ENCODE results near the gene COX17. TPM values are rescaled to one million over a fixed set of nuclear protein-coding genes. Genes with fewer than 3 reads are reported as not detected.

The COX17 gene
- total and polyA plus RNA-seq, 9 donors: 12.4 to 42.2 (median 26.3) TPM

DNA sequence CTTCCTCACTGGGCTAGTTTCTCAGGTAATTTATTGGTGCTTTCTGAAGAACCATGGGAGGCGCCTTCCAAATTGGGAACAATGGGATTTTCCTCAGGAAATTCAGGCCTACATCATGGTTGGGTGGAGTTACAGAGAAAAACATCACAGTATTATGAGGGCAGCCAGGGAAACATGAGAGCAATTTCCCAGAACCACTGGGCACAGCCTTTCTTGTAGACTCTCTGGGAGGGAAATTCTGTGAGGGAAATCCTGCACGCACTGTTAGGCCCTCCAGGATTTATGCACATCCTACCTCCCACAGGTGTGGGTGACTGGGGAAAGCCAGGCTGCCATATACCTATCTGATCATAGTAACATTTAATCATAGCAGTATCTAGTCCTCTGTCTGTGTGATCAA lies 30.0 kb downstream of the COX17 start:
- DNase-seq: no peak
- Histone ChIP-seq H3K36me3 (no peaks in the 10 kb centered on the region), H3K9me3 (no peaks in the 10 kb centered on the region), H3K27me3 (no peaks in the 10 kb centered on the region), H3K27ac (no peak overlapping the region), H3K4me1 (ENCODE audit: insufficient read depth) (peaks cover 9% of the 10 kb centered on the region), H3K4me3 (no peak overlapping the region)
- 65 to 81% (median 66%) methylated on average over 2 of the region's 2 CpGs for WGBS, 3 donors
- intact Hi-C loops (cut with DNase I): no loop called here
- TF ChIP-seq, protein P1, sequence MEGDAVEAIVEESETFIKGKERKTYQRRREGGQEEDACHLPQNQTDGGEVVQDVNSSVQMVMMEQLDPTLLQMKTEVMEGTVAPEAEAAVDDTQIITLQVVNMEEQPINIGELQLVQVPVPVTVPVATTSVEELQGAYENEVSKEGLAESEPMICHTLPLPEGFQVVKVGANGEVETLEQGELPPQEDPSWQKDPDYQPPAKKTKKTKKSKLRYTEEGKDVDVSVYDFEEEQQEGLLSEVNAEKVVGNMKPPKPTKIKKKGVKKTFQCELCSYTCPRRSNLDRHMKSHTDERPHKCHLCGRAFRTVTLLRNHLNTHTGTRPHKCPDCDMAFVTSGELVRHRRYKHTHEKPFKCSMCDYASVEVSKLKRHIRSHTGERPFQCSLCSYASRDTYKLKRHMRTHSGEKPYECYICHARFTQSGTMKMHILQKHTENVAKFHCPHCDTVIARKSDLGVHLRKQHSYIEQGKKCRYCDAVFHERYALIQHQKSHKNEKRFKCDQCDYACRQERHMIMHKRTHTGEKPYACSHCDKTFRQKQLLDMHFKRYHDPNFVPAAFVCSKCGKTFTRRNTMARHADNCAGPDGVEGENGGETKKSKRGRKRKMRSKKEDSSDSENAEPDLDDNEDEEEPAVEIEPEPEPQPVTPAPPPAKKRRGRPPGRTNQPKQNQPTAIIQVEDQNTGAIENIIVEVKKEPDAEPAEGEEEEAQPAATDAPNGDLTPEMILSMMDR (IDR thresholded peaks at IDR 0.05): no peak
- TF ChIP-seq EP300 (IDR thresholded peaks at IDR 0.05): no peak
- no peak for TF ChIP-seq POLR2A (IDR thresholded peaks at IDR 0.05)

DNA sequence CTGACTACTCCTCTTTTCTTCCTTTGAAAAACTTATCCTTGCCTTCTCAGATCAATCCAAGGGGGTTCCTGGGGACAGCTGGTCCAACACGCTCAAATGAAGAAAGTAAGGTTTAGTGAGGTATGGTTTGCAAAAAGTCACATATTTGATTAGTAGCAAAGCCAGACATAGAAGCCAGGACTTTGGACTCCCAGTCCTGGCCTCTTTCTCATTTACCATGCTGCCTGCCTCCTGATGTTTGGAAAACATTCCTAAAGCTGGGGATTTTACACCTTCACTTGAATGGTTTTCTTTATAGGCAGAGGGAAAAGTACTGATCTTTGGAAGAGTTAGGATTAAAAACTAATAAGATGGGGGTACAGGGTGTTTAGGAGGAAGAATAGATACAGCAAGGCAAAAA lies 31.4 kb downstream of the COX17 start:
- H3K4me1 ChIP-seq (ENCODE audit: insufficient read depth): peaks cover 9% of the 10 kb centered on the region
- no peaks in the 10 kb centered on the region for H3K9me3 ChIP-seq
- no peak overlapping the region for H3K4me3 ChIP-seq
- H3K27ac ChIP-seq: no peak overlapping the region
- intact Hi-C loops (cut with DNase I): no loop called here
- TF ChIP-seq EP300 (IDR thresholded peaks at IDR 0.05) (no peak), POLR2A (IDR thresholded peaks at IDR 0.05) (no peak)
- TF ChIP-seq, protein P1 (IDR thresholded peaks at IDR 0.05): no peak
- no peaks in the 10 kb centered on the region for H3K36me3 ChIP-seq
- H3K27me3 ChIP-seq: no peaks in the 10 kb centered on the region
- DNase-seq: no peak
- 97 to 100% (median 98%) methylated on average over 1 of the region's 1 CpG for WGBS, 3 donors

DNA sequence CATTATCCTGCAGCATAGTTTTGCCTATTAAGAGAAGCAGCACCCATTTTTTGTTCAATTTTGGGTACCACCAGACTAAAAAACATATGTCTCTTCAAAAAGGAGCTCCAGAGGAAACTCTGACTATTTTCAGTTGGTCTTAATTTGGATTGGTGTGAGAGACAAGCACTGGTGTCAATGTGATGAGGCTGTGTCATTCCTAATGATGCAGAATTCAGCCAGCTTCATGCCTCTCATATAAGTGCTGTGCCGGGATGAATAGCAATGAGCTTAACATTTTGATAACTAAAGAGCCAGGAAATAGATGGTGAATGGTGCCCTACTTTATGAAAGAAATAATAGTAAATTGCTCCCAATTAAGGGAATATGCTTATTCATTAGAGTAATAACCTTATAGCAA lies 32.7 kb downstream of the COX17 start:
- Histone ChIP-seq H3K27ac (no peak overlapping the region), H3K4me3 (no peak overlapping the region), H3K36me3 (no peaks in the 10 kb centered on the region), H3K4me1 (ENCODE audit: insufficient read depth) (peaks cover 9% of the 10 kb centered on the region), H3K9me3 (no peaks in the 10 kb centered on the region), H3K27me3 (no peaks in the 10 kb centered on the region)
- WGBS, 3 donors: 75 to 100% (median 94%) methylated on average over 1 of the region's 1 CpG
- no peak for DNase-seq
- TF ChIP-seq, protein P1 (IDR thresholded peaks at IDR 0.05): no peak
- TF ChIP-seq EP300 (IDR thresholded peaks at IDR 0.05): no peak
- TF ChIP-seq POLR2A (IDR thresholded peaks at IDR 0.05): no peak
- intact Hi-C loops (cut with DNase I): no loop called here

DNA sequence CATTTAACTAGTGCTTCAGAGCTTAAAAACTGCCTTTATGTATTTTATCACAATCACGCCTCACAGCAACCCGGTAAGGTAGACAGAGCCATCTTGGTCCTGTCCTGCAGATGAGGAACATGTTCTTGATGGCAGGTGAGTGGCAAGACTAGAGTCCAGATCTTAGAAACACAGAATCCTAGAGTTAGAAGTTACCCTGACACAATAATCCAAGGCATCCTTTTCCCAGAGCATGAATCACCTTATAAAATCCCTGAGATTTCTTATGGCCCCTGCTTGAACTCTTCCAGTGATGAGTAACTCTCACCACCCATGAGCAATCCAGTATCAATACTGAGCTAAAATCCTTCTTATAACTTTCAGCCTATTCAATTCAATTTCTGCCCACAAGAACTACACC lies 33.7 kb downstream of the COX17 start:
- Histone ChIP-seq H3K36me3 (no peaks in the 10 kb centered on the region), H3K27me3 (no peaks in the 10 kb centered on the region), H3K4me3 (no peak overlapping the region), H3K4me1 (ENCODE audit: insufficient read depth) (peaks cover 9% of the 10 kb centered on the region), H3K9me3 (no peaks in the 10 kb centered on the region), H3K27ac (no peak overlapping the region)
- no peak for DNase-seq
- intact Hi-C loops (cut with DNase I): no loop called here
- 85 to 89% (median 89%) methylated on average over 2 of the region's 2 CpGs for WGBS, 3 donors
- TF ChIP-seq EP300 (IDR thresholded peaks at IDR 0.05) (no peak), POLR2A (IDR thresholded peaks at IDR 0.05) (no peak)
- TF ChIP-seq, protein P1 (IDR thresholded peaks at IDR 0.05): no peak
